Mesodermal cell (in vitro differentiated cells): ENCODE data around the gene C6orf47.

ENCODE experiments used
- H3K27ac ChIP-seq: 2 replicates; pipeline ENCODE4 v1.7.0; 2013; ENCODE audit warnings: mild to moderate bottlenecking, low read depth, low read length, moderate library complexity; ENCODE audit not compliant: severe bottlenecking
- H3K36me3 ChIP-seq: 2 replicates; pipeline ENCODE4 v1.7.1; 2013; ENCODE audit warnings: mild to moderate bottlenecking, low read length, moderate library complexity; ENCODE audit not compliant: control insufficient read depth, insufficient read depth
- H3K4me1 ChIP-seq: one replicate; pipeline ENCODE4 v1.7.1; 2013; ENCODE audit warnings: mild to moderate bottlenecking, low read length; ENCODE audit not compliant: insufficient read depth, control insufficient read depth, poor library complexity, severe bottlenecking
- H3K4me3 ChIP-seq: 2 replicates; pipeline ENCODE4 v1.7.0; 2013; ENCODE audit warnings: low read length, control low read depth, mild to moderate bottlenecking; ENCODE audit not compliant: insufficient read depth, poor library complexity, severe bottlenecking; ENCODE audit errors: extremely low read depth
- H3K9me3 ChIP-seq: 2 replicates; pipeline ENCODE4 v1.7.1; 2013; ENCODE audit warnings: mild to moderate bottlenecking, low read length, moderate library complexity; ENCODE audit not compliant: control insufficient read depth
- WGBS, 2 experiments: methylation state at CpG; one replicate each; pipeline ENCODE4 v1.1.5; 2013; ENCODE audit warnings: missing lambda C conversion rate in 2 of 2; ENCODE audit not compliant: insufficient coverage in 2 of 2; 5-methylcytosine and 5-hydroxymethylcytosine counted together

Gene C6orf47

DNA sequence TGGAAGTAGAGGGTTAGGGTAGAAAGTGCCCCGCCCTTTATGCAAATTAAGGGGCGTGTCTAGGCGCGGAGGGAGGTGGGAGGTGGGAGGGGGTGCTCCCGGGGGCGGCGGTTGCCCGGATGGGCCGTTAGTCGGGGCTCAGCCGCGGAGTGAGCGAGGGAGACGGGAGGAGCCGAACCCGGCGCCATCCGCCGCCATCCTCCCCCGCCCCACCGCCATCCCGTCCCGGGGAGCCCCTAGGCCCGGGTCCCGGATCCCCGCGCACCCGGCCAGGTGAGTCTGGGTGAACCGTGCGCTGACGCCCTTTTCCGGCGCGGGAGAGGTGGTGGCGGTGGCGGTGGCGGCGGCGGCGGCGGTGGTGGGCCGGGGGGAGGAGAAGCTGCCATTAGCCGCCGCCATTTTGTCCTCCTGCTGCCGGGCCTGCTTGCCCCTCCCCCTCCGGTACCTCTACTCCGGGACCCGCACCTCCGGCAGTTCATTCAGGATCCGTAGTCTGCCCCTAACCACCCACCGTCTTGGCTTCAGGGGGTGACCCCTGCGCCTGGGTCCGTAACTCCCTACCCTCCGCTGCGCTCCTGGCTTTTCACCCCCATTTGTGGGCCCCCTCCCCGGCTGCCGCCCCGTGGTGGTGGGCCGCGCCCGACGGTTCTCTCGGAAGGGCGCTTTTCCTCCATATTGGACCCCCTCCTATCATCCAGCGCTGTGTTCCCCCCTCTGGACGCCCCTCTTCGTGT lies 39.8 kb downstream of the C6orf47 start, which contains the start of gene PRRC2A:
Gene PRRC2A (plus strand): TSS at position 130 of the 734 bp plus-strand sequence. CDS start 2,075 bp downstream, outside the sequence.
- H3K9me3 ChIP-seq: no peaks in the 10 kb centered on the region
- H3K4me1 ChIP-seq: peaks cover 13% of the 10 kb centered on the region
- H3K27ac ChIP-seq: peak within 1 kb of the TSS; percentile 99
- H3K36me3 ChIP-seq: peaks cover 40% of the 10 kb centered on the region
- H3K4me3 ChIP-seq: peak within 1 kb of the TSS; percentile 90
- 0% methylated on average over 18 to 31 of the region's 67 CpGs for WGBS, 2 experiments

DNA sequence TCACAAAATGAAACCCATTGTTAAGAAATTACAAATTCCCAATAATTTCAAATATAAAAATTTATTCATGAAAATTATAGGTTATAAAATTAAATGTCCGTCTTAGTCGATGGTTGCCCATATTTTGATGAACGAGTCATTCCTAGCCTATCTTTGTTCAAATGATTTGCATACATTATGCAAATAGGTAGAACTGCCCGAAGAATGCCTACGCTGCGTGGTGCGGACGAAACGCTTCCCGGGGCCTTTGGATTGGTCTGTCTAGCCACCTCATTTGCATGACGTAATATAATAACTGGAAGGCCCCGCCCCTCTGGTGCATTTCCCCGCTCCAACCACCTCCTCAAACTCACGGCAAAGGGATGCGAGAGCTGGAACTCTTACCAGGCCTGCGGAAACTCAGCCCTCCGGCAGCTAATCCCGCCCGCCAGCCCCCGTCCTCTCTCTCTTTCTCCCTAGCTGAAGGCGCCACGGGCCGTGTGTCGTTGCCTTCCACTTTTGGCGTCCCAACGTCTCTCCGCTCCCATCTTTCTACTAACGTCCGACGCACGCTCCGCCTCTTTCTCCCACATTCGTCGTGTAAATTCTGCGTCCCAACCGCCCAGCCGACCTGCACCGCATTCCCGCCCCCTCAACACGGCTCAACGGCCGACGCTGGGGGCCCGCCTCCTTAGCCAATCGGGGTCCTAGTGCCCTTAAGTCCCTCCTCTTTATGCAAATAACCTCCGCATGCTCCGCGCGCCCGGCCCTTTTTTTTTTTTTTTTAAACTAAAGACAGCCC lies 40.6 kb downstream of the C6orf47 start:
- Histone ChIP-seq H3K9me3 (no peaks in the 10 kb centered on the region), H3K4me1 (peaks cover 13% of the 10 kb centered on the region), H3K27ac (peak overlapping the region; percentile 99), H3K36me3 (peaks cover 32% of the 10 kb centered on the region), H3K4me3 (peak overlapping the region; percentile 90)
- 0 to 1% methylated on average over 40 of the region's 50 CpGs for WGBS, 2 experiments

DNA sequence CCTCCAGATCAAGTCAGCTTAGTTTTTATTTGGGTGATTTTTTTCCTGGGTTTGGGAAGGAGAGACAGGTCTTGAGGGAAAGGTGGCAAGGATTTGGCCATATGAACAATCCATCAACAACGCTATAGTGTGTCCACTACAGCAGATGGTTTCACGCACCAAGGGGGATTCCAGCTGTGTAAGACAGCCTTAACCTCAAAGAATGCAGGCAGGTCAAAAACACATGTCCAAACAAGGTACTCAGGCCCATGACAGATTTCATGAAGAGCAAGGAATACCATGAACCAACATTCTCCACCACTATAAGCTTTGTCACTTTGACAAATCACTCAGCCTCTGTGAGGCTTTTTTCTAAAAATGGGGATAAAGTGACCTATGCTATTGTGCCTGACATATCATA lies 43.6 kb downstream of the C6orf47 start:
- Histone ChIP-seq H3K4me3 (no peak overlapping the region), H3K9me3 (no peaks in the 10 kb centered on the region), H3K36me3 (peaks cover 3% of the 10 kb centered on the region), H3K27ac (no peak overlapping the region), H3K4me1 (peaks cover 3% of the 10 kb centered on the region)
- WGBS, 2 experiments: 80 to 100% methylated on average over 1 to 2 of the region's 2 CpGs

DNA sequence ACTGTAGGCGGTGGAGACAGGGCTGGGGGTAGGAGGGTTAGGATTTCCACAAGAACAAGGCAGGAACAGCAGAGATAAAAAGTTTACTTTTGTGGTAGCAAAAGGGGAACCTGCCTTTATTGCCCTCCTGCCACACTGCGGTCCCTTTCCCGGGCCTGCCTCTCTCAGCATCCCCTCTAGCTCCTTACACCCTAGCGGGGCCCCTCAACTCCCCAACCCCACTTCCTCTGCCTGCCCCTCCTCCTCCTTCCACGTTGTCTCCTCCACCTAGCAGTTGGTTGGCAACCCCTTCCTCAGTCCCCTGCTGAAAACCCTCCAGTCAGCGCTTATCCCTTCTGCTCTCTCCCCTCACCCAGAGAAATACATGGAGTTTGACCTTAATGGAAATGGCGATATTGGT lies 44.8 kb downstream of the C6orf47 start:
- H3K4me3 ChIP-seq: no peak overlapping the region
- no peak overlapping the region for H3K27ac ChIP-seq
- H3K36me3 ChIP-seq: no peaks in the 10 kb centered on the region
- no peaks in the 10 kb centered on the region for H3K9me3 ChIP-seq
- H3K4me1 ChIP-seq: no peaks in the 10 kb centered on the region
- WGBS, 2 experiments: 66 to 76% methylated on average over 5 to 6 of the region's 7 CpGs

DNA sequence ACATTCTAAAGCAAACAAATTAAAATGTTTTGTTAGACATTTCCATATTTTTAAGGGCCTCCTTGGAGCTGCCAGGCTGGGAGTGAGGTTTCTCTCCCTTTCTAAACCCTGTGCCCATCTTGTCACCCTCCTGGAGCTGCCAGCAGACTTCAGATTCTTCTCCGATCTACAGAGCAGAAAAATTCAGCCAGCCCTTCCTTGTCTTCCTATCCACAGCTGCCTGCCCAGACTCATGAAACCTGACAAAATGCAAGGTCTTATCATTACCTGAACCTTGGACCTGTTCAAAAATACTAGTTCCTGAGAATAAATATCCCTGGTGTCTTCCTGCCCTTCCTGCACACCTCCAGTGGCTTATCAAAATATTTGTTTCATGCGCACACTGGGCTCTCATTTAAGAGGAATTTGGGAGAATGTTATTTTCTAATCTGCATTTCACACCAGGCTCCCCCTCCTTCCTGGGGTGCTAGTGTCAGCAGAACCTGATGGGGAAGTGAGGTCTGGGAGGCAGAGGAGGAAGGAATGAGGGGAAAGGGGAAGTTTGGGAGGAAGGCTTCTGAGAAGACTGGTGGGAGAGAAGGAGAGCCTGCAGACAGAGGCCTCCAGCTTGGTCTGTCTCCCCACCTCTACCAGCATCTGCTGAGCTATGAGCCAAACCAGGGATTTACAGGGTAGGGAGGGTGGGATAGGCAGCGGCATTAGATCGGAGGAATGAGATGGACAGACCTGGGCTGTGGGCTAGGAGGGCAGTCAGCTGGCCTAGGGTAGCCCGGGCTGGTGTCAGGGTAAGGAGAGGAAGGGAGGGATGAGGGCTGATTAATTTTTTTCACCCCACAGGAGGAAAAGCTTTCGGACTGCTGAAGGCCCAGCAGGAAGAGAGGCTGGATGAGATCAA lies 45.6 kb downstream of the C6orf47 start, which contains the start of gene AIF1:
Gene AIF1 (plus strand): TSS at position 551 of the 895 bp plus-strand sequence. CDS start 96 bp downstream, at position 647.
- Histone ChIP-seq H3K36me3 (no peaks in the 10 kb centered on the region), H3K9me3 (no peaks in the 10 kb centered on the region), H3K4me1 (no peaks in the 10 kb centered on the region), H3K27ac (no peak within 1 kb of the TSS), H3K4me3 (no peak within 1 kb of the TSS)
- 72 to 80% methylated on average over 1 to 2 of the region's 6 CpGs for WGBS, 2 experiments

DNA sequence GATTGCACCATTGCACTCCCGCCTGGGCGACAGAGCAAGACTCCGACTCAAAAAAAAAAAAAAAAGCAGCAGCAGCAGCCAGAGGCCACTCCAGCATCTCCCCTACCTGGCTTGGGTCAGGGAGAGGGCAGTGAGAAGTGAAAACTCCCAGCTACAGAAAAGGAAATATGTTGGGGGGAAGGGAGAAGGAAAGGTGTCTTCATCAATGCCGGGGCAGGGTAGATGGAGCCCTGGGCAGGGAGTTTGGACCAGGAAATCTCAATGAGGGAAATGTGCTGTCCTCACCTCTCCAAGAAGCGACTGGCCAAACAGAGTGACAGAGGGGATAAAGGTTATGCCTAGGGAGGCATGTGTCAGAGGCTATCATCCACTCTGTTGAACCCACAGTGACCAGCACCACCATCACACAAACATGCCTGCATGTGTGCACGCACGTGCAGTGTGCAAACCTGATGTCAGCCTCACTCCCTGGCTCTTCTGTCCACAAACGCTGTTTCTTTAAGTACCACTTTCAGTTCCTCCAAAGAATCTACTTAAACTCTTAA lies 46.4 kb downstream of the C6orf47 start:
- Histone ChIP-seq H3K9me3 (no peaks in the 10 kb centered on the region), H3K4me1 (no peaks in the 10 kb centered on the region), H3K4me3 (no peak overlapping the region), H3K27ac (no peak overlapping the region), H3K36me3 (no peaks in the 10 kb centered on the region)
- WGBS, 2 experiments: 97 to 100% methylated on average over 4 to 6 of the region's 8 CpGs

DNA sequence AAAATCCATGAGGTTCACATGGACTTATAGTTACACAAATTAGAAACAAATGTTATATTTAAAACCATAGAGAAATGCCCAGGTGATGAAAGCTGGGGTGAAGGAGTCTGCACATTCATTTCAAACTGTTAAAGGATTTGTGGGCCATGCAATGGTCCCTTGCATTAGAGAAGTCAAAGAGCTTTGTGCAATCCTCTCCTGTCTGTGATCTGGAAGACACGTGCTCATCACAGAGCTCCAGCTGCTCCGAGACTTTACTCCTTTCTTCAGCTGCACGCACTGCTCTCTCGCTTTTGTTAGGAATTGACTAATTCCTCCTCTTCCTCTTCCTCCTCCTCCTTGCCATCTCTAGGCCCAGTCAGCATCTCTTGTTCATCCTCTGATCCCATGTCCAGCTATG lies 49.6 kb downstream of the C6orf47 start:
- no peaks in the 10 kb centered on the region for H3K36me3 ChIP-seq
- WGBS, 2 experiments: 95 to 96% methylated on average over 4 of the region's 4 CpGs
- no peak overlapping the region for H3K4me3 ChIP-seq
- H3K4me1 ChIP-seq: no peaks in the 10 kb centered on the region
- H3K27ac ChIP-seq: no peak overlapping the region
- H3K9me3 ChIP-seq: no peaks in the 10 kb centered on the region

DNA sequence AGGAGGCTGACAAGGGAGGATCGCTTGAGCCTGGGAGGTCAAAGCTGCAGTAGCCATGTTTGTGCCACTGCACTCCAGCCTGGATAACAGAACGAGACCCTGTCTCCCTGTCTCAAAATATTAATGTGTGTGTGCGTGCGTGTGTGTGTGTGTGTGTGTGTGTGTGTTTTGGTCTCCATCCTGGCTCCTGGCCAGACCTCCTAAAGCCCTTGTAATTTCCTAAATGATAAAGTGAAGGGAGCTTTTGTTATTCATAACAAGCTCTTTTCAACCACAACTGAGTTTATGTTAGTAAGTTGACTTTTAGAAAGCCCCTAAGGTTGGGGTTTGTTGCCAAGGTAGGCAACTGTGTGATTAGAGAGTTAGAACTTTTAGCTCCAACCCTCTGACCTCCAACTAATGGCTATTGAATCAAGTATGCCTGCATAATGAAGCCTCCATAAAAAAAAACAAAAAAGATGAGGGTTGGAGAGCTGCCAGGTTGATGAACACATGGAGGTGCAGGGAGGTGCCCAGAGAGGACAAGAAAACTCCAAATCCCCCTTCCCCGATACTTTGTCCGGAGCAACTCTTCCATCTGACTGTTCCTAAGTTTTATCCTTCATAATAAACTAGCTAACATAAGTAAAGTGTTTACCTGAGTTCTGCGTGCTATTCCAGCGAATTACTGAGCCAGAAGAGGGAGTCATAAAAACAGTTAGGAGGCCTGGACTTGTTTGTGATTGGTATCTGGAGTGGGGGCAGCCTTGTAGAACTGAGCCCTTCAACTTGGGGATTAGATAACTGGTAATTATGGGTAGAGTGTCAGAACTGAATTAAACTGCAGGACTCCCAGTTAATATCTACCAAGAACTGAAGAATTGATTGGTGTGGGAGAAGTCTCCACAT lies 50.8 kb downstream of the C6orf47 start:
- Histone ChIP-seq H3K36me3 (no peaks in the 10 kb centered on the region), H3K4me1 (no peaks in the 10 kb centered on the region), H3K9me3 (no peaks in the 10 kb centered on the region), H3K4me3 (no peak overlapping the region), H3K27ac (no peak overlapping the region)
- WGBS, 2 experiments: 93% methylated on average over 2 to 5 of the region's 8 CpGs
